Cortex of kidney (tissue), 1 donor: ENCODE measurements around the gene VPS13C.

Source experiments
- DNase-seq: peaks from one replicate; lab custom pipeline; 2025; lab: John Stamatoyannopoulos, UW

VPS13C gene

GRCh38 chr15:61857169-61857829 is 202.9 kb downstream of the VPS13C start:
- DNase-seq, result no peak

DNA sequence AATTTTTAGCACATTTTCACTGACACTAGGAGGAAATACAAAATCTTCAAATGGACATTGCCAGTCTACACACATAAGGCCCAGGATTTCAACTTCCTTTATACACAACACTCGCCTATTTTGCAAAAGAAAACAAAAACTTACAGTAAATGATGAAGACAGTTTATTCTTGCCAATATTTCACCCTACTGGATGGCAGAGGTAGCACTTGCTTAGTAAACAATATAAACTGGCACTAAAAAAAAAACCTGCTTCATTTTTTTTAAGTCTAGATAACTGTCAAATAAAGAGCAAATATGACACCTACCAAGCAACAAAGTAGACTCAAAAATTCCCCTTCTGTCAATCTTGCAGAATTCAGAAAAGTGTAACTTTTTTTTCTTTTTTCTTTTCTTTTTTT is 204.0 kb downstream of the VPS13C start:
- no peak for DNase-seq

GRCh38 chr15:61853195-61853594 is 207.1 kb downstream of the VPS13C start:
- DNase-seq, result no peak

DNA sequence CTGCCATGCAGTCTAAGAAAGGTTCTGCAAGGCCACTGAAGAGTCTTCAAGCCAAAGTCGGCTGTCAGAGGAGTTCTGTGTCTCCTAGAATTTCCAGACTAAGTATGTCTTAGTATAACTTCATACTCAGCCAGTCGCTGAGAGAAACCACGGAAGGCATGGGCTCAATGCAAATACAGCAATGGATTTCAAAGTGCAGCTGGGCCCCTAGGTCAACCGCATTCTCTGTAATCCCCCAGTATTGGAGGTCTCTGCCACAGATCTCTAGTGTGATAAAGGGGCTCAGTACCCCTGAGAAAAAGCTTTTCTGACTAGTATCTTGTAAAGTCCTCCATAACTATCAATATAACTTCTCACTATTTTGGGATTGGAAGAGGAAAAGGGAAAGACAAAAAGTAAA is 208.3 kb downstream of the VPS13C start:
- DNase-seq, result no peak

DNA sequence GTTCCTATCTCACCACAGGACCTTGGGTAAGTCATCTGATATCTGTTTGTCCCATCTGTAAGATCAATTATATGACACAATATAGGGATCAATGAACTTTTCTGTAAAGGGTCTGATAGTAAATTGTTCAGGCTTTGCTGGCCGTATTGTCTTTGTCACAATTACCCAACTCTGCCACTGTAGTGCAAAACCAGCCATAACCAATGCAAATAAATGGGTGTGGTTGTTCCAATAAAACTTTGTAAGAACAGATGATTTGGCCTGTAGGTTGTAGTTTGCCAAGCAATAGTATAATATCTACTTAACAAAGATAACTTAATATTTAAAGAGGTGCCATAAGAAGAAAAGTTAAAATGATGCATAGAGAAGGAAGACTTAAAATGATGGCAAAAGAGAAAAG is 210.8 kb downstream of the VPS13C start:
- DNase-seq, result no peak

DNA sequence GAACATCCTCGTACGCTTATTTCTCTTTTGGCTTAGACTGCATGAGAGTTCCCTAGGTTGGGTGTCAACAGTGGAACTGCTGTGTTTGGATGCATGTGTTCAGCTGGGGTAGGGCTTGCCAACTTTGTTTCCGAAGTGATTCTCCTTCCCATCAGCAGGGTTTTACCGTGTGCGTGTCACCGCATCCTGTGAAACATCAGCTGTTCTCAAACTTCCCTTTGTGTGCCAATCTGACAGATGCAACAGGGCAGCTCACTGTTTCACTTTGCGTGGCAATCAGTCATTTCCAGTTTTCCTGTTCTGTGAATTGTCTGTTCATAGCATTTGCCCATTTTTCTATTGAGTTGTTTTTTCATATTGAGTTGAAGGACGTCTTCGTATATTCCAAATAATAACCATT is 218.8 kb downstream of the VPS13C start:
- no peak for DNase-seq

- no peak for DNase-seq
Measured at GRCh38 chr15:61840090-61840489, 220.2 kb downstream of the VPS13C start.

GRCh38 chr15:61839546-61839945 is 220.7 kb downstream of the VPS13C start:
- no peak for DNase-seq

GRCh38 chr15:61835496-61836106 is 224.6 kb downstream of the VPS13C start:
- DNase-seq, result no peak

DNA sequence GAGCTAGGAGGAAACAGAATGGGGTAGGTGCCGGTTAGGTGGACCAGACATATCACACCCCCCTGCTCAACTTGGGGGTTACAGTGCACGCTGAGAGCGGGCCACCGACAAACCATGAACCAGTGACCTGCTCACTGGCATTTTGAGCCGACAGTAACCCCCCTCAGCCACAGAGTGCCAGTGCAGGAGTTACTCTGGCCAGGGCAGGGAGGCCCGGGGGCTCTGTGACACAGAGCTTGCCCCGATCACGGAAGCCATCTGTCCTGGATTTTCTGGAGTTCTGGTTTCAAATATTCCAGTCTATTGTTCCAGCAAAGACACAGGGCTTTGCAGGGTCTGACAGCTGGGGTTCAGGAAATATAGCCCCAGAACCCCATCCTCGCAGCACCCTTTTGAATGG is 225.2 kb downstream of the VPS13C start:
- no peak for DNase-seq

DNA sequence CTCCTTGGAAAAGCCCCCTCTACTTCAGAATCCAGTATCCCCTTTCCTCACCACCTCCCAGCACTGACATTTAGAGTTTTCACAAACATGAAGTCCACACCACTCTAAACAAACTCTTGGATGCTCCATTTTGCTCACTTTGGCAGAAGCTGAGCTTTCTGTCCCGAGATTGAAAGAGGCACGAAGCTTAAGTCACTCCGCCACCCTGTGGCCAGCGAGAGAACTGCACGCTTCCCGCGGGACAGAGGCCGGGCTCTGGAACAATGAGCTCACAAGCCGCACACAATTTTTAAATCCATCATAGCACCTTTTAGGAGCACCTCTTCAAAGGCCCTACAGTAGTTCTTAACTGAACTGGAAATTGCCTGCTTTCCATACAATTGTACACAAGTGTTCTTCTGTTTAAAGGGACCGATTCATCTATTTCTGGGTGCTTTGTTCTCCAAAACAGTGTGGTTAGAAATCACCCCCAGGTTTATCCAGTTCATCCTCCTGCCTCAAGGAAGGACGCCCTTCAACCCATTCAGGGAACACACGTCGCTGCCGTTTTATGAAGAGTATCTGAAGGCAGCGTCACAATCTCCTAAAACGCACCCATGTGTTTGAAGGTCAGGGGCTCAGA is 226.1 kb downstream of the VPS13C start:
- DNase-seq, result no peak

DNA sequence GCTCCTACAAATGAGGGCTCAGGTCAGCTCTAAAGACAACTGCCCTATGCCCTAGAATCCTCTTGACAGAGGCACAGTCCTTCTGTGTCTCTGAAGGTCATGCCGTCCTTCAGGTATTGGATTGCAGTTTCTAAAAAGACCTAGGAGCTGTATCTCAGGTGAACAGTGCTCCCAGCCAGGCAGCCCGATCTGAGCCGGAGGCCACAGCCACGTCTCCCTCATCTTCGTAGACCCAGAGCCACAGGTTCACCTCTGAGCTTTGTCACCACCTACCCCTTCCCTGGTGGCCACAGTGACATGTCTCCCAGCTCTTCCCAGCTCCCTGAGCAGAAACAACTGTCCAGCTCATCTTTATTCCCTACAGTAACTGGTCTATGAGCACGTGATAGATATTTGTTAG is 228.0 kb downstream of the VPS13C start:
- no peak for DNase-seq

- DNase-seq, result no peak
Measured at GRCh38 chr15:61831505-61831921, 228.7 kb downstream of the VPS13C start.

DNA sequence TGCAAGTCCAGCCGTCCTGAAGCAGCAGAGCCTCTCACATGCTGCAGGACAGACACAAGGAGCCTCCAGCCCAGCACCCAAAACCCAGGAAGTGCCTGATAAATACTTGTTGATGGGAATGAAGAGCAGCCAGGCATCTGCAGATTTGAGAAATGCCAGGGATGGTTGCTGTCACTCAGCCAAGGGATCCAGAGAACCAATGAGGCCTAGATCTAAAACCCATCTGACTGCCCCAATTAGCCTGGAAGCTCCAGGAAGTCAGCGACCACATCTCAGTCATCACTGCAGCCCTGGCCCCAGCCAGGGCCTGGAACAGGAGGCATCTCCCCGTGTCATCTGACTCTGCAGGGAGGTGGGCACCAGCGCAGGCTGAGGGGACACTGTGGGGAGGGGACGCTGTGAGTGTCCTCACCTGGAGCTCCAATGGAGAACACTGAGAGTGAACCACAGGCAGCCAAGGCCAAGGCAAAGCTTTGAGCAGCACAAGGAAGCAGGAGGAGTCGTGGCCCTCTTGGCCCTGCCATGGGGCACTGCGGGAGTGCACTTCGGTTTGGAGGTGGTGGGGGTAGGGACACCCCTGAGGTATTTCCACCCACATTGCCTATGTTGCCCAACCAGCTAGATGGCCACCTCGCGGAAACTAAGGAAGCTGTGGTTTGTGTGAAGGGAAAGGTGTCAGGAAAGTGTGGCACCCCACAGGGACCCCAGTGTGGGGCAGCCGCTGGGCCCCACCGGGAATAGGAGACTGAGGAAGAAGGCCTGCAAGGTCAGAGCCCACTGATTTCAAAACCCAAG is 229.5 kb downstream of the VPS13C start:
- DNase-seq, result no peak

- DNase-seq, result no peak
Measured at GRCh38 chr15:61829514-61829889, 230.7 kb downstream of the VPS13C start.

- no peak for DNase-seq
Measured at GRCh38 chr15:61828860-61829513, 231.3 kb downstream of the VPS13C start.

GRCh38 chr15:61828008-61828407 is 232.2 kb downstream of the VPS13C start:
- DNase-seq, result no peak

DNA sequence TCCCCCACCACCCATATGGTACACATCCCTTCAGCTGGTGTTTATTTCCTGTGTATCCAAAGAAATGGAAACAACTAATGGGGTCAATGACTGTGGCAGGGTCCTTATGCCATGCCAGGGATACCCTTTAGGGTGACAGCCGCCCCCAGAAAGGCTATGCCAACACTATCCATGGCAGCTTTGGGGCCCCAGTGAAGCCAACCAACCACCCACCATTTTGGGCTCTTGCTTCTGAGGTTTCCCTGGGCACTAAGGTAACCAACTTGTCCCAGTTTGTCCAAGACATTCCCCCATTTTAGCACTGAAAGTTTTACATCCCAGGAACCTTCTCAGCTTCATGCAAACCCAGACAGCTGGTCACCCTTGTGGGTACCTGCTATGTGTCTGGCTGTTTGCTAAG is 233.1 kb downstream of the VPS13C start:
- DNase-seq, result no peak

DNA sequence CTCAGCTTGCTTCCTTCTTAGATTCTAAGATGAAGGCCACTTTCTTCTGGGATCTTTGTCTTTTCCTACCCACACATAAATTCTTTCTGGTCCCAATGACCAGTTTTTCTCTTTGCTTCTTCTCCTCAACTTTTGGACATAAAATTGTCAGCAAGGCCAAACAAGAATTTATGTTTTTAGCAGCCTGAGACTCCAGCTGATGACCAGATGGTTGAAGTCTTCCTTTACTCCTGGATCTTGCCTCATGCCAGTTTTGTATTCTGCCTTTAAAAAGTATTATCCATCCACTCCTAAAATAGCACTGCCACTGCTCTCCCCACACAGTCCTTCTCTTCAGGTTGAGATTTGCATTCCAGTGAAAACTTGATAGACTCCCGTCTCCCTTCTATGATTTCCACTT is 236.0 kb downstream of the VPS13C start:
- no peak for DNase-seq

GRCh38 chr15:61822511-61822910 is 237.7 kb downstream of the VPS13C start:
- no peak for DNase-seq

- DNase-seq, result no peak
Measured at GRCh38 chr15:61820951-61821350, 239.3 kb downstream of the VPS13C start.

DNA sequence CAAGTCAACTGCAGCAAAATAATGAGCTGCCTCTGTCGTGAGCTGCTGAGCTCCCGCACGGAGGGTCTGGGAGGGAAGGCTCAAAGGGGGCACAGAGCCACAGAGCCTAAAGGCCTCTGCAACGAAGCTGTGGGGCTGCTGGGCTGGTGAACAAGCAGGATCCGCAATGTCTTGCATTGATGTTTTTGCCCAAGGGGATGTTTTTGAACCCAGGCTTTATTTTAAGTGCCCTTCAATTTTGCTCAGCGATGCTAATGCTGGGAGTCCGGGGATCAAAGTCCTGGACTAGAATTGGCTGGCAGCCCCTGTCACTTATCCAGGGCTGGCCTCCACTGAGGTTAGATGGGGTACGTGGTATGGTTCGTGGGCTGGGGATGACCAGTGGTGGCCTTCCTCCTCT is 240.0 kb downstream of the VPS13C start:
- no peak for DNase-seq
